Measurements from ENCODE around the gene PDE4D.
A peak's percentile ranks its signal among the peaks of the same experiment; 100 is the strongest.

The PDE4D gene

DNA sequence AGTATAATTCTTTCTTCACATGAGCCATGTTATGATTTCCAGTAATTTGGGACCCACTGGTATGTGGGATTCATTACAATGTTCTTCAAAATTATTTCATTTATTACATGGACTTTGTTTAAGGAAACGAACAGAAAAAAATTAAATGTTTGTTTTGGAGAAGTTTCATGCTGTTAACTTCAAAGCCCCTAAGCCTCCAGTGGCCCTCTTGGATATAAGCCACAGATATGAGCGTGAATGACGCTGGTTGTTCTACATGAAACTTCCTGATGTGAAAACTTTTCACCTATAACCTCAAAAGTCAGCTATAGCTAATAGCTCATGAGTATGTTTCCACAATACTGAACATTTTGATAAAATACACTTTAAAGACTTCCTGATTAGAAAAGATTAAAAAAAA, 334.2 kb downstream of the PDE4D start:
- in situ Hi-C loops (cut with MboI; ENCODE audit: low pct_unique_long_range_greater_than_20kb, low sequenced_read_pairs), result no loop called here
- DNase-seq, result no peak

- no peak for DNase-seq
- in situ Hi-C loops (cut with MboI; ENCODE audit: low pct_unique_long_range_greater_than_20kb, low sequenced_read_pairs), result no loop called here
Measured at GRCh38 chr5:59558501-59558900, 335.0 kb downstream of the PDE4D start.

GRCh38 chr5:59557572-59557971, 336.0 kb downstream of the PDE4D start:
- in situ Hi-C loops (cut with MboI; ENCODE audit: low pct_unique_long_range_greater_than_20kb, low sequenced_read_pairs), result no loop called here
- DNase-seq, result no peak

DNA sequence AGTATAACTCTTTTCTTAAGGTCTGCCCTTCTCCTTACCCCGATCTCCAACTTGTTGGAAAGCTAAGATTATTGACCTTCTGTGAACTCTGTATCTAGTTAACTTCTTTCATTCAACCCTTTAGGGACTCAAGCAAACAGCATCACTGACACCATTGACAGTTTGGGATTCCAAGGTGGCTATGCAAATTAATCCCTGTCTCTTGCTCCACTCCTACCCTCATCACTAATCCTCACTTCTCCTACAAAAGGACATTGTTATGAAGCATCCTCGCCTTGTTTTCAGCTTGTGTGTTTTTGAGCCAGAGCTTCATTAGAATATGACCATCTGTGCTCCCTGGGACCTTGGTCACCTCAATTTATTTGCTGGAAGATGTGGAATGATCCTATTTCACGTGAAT, 337.9 kb downstream of the PDE4D start:
- no peak for DNase-seq
- in situ Hi-C loops (cut with MboI; ENCODE audit: low pct_unique_long_range_greater_than_20kb, low sequenced_read_pairs), result no loop called here

GRCh38 chr5:59554501-59554900, 339.0 kb downstream of the PDE4D start:
- no peak for DNase-seq
- in situ Hi-C loops (cut with MboI; ENCODE audit: low pct_unique_long_range_greater_than_20kb, low sequenced_read_pairs), result no loop called here

DNA sequence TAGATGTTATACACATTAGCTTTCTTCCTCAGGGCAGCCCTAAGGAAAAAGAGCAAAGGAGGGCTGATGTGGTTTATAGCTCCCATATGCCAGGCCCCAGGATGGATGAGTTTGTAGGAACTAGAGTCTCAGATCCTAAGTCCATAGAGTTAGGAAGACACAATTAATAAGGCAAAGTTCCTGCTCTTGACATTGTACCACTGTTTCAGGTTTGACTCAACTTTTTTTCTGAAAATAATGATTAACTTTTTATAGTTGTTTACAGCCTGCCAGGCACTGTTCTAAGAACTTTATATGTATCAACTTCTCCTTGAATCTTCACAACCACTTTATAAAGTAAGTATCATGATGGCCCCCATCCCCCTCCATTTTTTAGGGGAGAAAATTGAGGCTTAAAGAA, 339.5 kb downstream of the PDE4D start:
- in situ Hi-C loops (cut with MboI; ENCODE audit: low pct_unique_long_range_greater_than_20kb, low sequenced_read_pairs), result no loop called here

DNA sequence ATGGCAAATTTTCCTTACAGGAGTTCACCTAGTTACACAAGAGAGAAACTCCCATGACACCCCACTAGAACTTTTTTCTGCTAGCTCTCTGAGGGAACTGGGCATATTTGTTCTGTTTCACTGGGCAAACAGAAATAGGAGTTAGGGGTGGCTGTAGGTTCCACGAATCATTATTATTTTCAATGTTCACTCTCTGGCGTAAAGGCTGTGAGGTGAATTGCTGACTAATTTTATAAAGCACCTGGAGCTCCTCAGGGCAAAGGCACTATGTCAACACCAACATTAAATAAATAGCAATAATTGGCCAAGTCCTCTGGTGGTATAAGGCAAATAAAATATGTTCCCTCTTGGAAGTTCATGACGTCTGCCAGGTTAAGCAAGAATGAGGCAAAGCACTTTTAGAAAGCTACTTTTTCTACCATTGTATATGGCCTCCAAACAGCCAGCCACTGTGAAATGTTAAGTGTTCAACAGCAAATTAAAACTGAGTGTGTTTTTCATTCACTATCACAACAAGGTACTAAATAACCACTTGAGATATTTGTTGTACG, 344.6 kb downstream of the PDE4D start:
- DNase-seq, result no peak
- in situ Hi-C loops (cut with MboI; ENCODE audit: low pct_unique_long_range_greater_than_20kb, low sequenced_read_pairs), result no loop called here

More for the DNA sequence above, 339.5 kb downstream of the PDE4D start:
- no peak for DNase-seq

DNA sequence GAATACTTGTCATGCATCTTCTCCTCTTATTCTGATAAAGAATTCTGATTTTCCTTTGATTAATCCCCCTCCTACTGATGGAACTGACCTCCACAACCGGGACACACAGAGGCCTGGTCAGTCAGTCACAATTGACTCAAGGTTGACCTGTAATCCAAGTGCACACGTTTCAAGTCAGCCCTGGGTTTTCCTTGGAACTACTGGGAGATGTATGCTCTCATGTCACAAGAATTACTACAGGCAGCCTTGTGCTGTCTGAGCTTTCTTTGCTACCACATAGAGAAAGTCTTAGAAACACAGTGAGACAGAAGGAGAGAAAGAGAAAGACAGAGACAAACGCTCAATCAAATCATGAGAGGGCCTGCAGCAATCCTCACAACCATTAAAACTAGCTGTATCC, 345.8 kb downstream of the PDE4D start:
- in situ Hi-C loops (cut with MboI; ENCODE audit: low pct_unique_long_range_greater_than_20kb, low sequenced_read_pairs), result no loop called here

GRCh38 chr5:59544573-59544972, 349.0 kb downstream of the PDE4D start:
- no peak for DNase-seq
- in situ Hi-C loops (cut with MboI; ENCODE audit: low pct_unique_long_range_greater_than_20kb, low sequenced_read_pairs), result no loop called here

More for the DNA sequence above, 345.8 kb downstream of the PDE4D start:
- no peak for DNase-seq

- DNase-seq, result peak; percentile 18
- in situ Hi-C loops (cut with MboI; ENCODE audit: low pct_unique_long_range_greater_than_20kb, low sequenced_read_pairs), result no loop called here
Measured at GRCh38 chr5:59543821-59544442, 349.6 kb downstream of the PDE4D start.

DNA sequence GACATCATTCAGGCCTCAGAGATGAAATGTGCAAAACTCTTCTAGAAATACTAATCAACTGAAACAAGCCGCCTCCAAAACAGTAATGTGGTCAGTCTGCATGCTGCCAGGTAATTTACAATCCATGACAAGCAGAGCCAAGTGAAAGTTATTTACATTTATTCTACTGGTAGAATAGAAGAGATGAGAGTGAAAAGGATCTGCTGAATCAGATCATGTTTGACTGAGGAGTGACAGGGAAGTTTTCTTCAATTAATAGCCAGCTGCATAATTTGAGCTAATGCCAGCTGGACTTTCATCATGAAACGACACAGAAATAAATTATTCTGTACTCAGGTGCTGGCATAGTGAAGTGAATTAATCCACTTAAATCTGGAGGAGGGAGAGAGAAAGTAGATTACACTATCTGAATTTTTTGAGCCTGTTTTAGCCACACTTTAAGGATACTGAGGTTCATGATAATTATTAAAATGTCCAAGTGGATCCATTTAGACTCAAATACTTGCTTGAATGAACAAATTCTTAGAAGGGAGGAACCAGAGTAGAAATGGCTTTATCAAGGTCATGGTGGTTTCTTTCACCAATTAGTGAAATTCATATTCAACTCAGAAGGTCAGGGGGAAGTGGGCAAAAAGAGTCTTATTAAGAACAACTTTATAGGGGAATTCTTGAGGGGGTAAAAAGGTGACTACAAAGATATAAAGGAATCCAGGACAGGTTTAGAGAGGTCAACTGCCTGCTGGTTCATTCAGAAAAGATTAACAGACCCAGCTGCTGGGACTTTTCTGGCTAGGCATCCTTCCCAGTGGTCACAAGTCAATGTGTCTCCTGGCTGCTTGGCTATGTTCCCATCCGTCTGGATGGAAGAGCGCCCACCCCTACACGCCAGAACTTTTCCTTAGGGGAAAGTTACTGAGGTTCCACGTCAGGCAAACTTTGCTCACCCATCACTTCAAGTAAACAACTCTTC, 350.4 kb downstream of the PDE4D start:
- DNase-seq, result no peak
- in situ Hi-C loops (cut with MboI; ENCODE audit: low pct_unique_long_range_greater_than_20kb, low sequenced_read_pairs), result no loop called here

GRCh38 chr5:59542306-59542705, 351.2 kb downstream of the PDE4D start:
- in situ Hi-C loops (cut with MboI; ENCODE audit: low pct_unique_long_range_greater_than_20kb, low sequenced_read_pairs), result no loop called here
- no peak for DNase-seq

- no peak for DNase-seq
- in situ Hi-C loops (cut with MboI; ENCODE audit: low pct_unique_long_range_greater_than_20kb, low sequenced_read_pairs), result no loop called here
Measured at GRCh38 chr5:59540366-59540765, 353.2 kb downstream of the PDE4D start.

GRCh38 chr5:59538750-59539121, 354.8 kb downstream of the PDE4D start:
- DNase-seq, result no peak
- in situ Hi-C loops (cut with MboI; ENCODE audit: low pct_unique_long_range_greater_than_20kb, low sequenced_read_pairs), result no loop called here

- in situ Hi-C loops (cut with MboI; ENCODE audit: low pct_unique_long_range_greater_than_20kb, low sequenced_read_pairs), result no loop called here
- no peak for DNase-seq
Measured at GRCh38 chr5:59537961-59538749, 355.4 kb downstream of the PDE4D start.

GRCh38 chr5:59536875-59537274, 356.7 kb downstream of the PDE4D start:
- no peak for DNase-seq
- in situ Hi-C loops (cut with MboI; ENCODE audit: low pct_unique_long_range_greater_than_20kb, low sequenced_read_pairs), result no loop called here

GRCh38 chr5:59535561-59535960, 358.0 kb downstream of the PDE4D start:
- in situ Hi-C loops (cut with MboI; ENCODE audit: low pct_unique_long_range_greater_than_20kb, low sequenced_read_pairs), result no loop called here
- DNase-seq, result no peak

- in situ Hi-C loops (cut with MboI; ENCODE audit: low pct_unique_long_range_greater_than_20kb, low sequenced_read_pairs), result no loop called here
- no peak for DNase-seq
Measured at GRCh38 chr5:59533730-59534108, 359.8 kb downstream of the PDE4D start.

DNA sequence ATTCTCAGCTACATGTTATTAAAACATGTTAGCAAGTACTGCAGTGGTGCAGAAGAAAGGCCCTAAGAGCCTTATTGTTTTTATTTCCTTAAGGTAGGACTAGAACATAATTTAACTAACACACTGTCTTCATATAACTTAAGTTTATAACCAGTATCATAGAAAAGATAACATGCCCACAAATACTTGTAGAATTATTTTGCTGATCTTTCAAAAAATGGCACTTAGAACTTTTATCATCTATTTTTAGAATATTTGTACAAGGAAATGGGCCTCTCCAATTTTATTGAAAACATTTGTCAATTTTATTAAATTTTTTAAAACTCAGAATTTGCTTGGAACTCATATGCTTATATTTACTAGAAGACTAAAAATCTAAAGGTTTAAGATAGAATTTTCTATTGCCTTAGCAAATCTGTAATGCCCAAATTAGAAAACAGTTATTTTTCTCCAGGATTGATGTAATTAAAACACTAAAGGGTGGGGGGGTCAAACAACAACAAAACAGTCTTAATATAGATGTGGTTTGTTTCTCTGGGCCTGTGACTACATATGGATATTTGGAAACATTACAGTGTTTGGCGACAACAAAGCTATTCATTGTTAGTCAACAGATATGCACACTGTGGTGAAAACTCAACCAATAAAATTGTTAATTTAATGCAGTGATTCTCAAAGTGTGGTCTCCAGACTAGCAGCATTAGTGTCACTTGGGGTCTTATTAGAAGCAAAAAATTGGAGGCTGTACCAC, 360.4 kb downstream of the PDE4D start:
- DNase-seq, result no peak
- in situ Hi-C loops (cut with MboI; ENCODE audit: low pct_unique_long_range_greater_than_20kb, low sequenced_read_pairs), result no loop called here
